GM12878 (cell line): ENCODE measurements around the gene CIB4. TPM values are rescaled to one million over a fixed set of nuclear protein-coding genes. Genes with fewer than 3 reads are reported as not detected.

ENCODE experiments used
- ATAC-seq: fragments of 200-7000 bp; cut with Tn5 transposase; 3 replicates; pipeline ENCODE4 v1.9.1; 2020; ENCODE audit warnings: mild to moderate bottlenecking, moderate library complexity
- BruUV-seq: library from RNA; stranded (reverse); fragments of 400-500 nt; replicated peaks from 2 replicates; lab custom pipeline; 2021; lab: Mats Ljungman, UMichigan
- CTCF ChIA-PET: fragments of 300-600 bp; sonication (Branson Sonifier 250); formaldehyde crosslinking; extraction: SDS; loops from one replicate; lab custom pipeline; 2021; ENCODE audit warnings: inconsistent platforms; lab: Yijun Ruan, JAX
- POLR2A ChIA-PET: fragments of 350-600 bp; formaldehyde crosslinking; extraction: SDS; loops from one replicate; lab custom pipeline; 2021; ENCODE audit warnings: inconsistent platforms; lab: Charles Lee
- RAD21 ChIA-PET: fragments of 300-600 bp; sonication (Branson Sonifier 250); formaldehyde crosslinking; loops from one replicate; lab custom pipeline; 2023; ENCODE audit warnings: antibody characterized with exemption; ENCODE audit not compliant: unreplicated experiment; lab: Charles Lee
- SMC1A ChIA-PET: fragments of 300-600 bp; sonication (Branson Sonifier 250); formaldehyde crosslinking; loops from one replicate; lab custom pipeline; 2023; ENCODE audit not compliant: unreplicated experiment, uncharacterized antibody; lab: Charles Lee
- DNase-seq: peaks from one replicate; pipeline ENCODE4 v3.0.0-alpha.2; 2011; ENCODE audit warnings: low read depth, low spot score
- FAIRE-seq: peaks from 3 replicates; lab custom pipeline; 2011; peaks lifted over from hg19 to GRCh38; lab: Jason Lieb, UNC
- H2AFZ ChIP-seq: 2 replicates; pipeline ENCODE4 v1.6.0; 2011; ENCODE audit warnings: low read depth, low read length, control low read depth; ENCODE audit not compliant: control insufficient read depth
- H3K27ac ChIP-seq: 2 replicates; pipeline ENCODE4 v1.5.1; 2011; ENCODE audit warnings: control low read depth; ENCODE audit not compliant: control insufficient read depth, insufficient read depth
- H3K27me3 ChIP-seq, 2 experiments: replicated peaks in 1 of 2; 2 replicates each; pipeline versions ENCODE4 v1.6.0 to v1.6.1; 2011; ENCODE audit warnings: low read length in 1 of 2; ENCODE audit not compliant: control insufficient read depth in 2 of 2, insufficient read depth in 2 of 2
- H3K36me3 ChIP-seq, 2 experiments: 2 replicates each; pipeline ENCODE4 v1.5.1; 2011; ENCODE audit warnings: low read length in 1 of 2; ENCODE audit not compliant: control insufficient read depth in 2 of 2, insufficient read depth in 2 of 2
- H3K4me1 ChIP-seq: 2 replicates; pipeline ENCODE4 v1.6.1; 2011; ENCODE audit warnings: mild to moderate bottlenecking, low read length, moderate library complexity, mixed read lengths; ENCODE audit not compliant: control insufficient read depth, insufficient read depth
- H3K4me2 ChIP-seq: 2 replicates; pipeline ENCODE4 v1.6.0; 2011; ENCODE audit warnings: control low read depth; ENCODE audit not compliant: control insufficient read depth, insufficient read depth
- H3K4me3 ChIP-seq: fragments of 200-600 bp; sonication (generic); 2 replicates; pipeline ENCODE4 v1.5.1; 2016
- H3K79me2 ChIP-seq: 2 replicates; pipeline ENCODE4 v1.6.0; 2011; ENCODE audit warnings: low read length; ENCODE audit not compliant: control insufficient read depth, insufficient read depth
- H3K9ac ChIP-seq: 2 replicates; pipeline ENCODE4 v1.8.0; 2011; ENCODE audit warnings: low read length, control low read depth, mixed read lengths; ENCODE audit not compliant: control insufficient read depth, insufficient read depth
- H3K9me3 ChIP-seq: replicated peaks from 3 replicates; pipeline ENCODE4 v1.5.1; 2011; ENCODE audit warnings: mild to moderate bottlenecking, low read length; ENCODE audit not compliant: control insufficient read depth, insufficient read depth
- H4K20me1 ChIP-seq: 2 replicates; pipeline ENCODE4 v1.6.0; 2011; ENCODE audit not compliant: control insufficient read depth, insufficient read depth
- CEBPZ ChIP-seq: fragments of 150-350 bp; IDR thresholded peaks from 2 replicates; pipeline ENCODE4 v1.6.1; 2016; ENCODE audit warnings: low read depth, low read length
- CHD1 ChIP-seq: IDR thresholded peaks from 2 replicates; pipeline ENCODE4 v1.6.1; 2012; ENCODE audit warnings: low read depth, low read length, improper control_type of control experiment
- ETV6 ChIP-seq, 2 experiments: fragments of 450-650 bp in 1 of 2; IDR thresholded peaks in 1 of 2; conservative IDR thresholded peaks in 1 of 2; 2 replicates each; pipeline ENCODE4 v1.6.1; 2014; ENCODE audit warnings: antibody characterized with exemption in 1 of 2, borderline replicate concordance in 1 of 2, low read depth in 1 of 2, mild to moderate bottlenecking in 1 of 2, moderate library complexity in 1 of 2
- NRF1 ChIP-seq: conservative IDR thresholded peaks from 2 replicates; pipeline ENCODE4 v1.6.1; 2011; ENCODE audit warnings: mild to moderate bottlenecking, low read depth, low read length, improper control_type of control experiment
- TARDBP ChIP-seq: IDR thresholded peaks from 2 replicates; pipeline ENCODE4 v1.6.1; 2016; ENCODE audit warnings: borderline replicate concordance
- ZBTB4 ChIP-seq: fragments of 450-650 bp; formaldehyde crosslinking; IDR thresholded peaks from 2 replicates; pipeline ENCODE4 v1.4.0; 2022; ENCODE audit warnings: mild to moderate bottlenecking, moderate library complexity
- WGBS: methylation state at CpG from one replicate; pipeline ENCODE4 v1.1.6; 2016; ENCODE audit warnings: low lambda C conversion rate; ENCODE audit not compliant: insufficient replicate concordance, insufficient coverage; ENCODE audit errors: missing lambda C conversion rate; 5-methylcytosine and 5-hydroxymethylcytosine counted together
- in situ Hi-C: fragments of 300-500 bp; cut with MboI; formaldehyde crosslinking; loops from 9 replicates; pipeline ENCODE4 v1.14.3; 2018; ENCODE audit warnings: mixed read lengths
- intact Hi-C: fragments of 100-400 bp; cut with micrococcal nuclease; formaldehyde crosslinking; loops from one replicate; pipeline ENCODE4 v1.14.2; 2022; ENCODE audit not compliant: unreplicated experiment
- polyA plus RNA-seq, 11 experiments: library from polyadenylated mRNA; depleted of rRNA in 4 of 11; unstranded in 6 of 11; stranded (reverse) in 5 of 11; fragments of >200 nt; fragmentation: Nextera tagmentation in 4 of 11; fragmentation: Illumina TruSeq in 1 of 11; extraction: Ambion mirVana in 4 of 11; extraction: Trizol in 1 of 11; gene quantifications; 1 replicate in 1 of 11; 2 replicates in 10 of 11; pipeline versions ENCODE4 v1.2.1 to v1.2.3, GENCODE V29; 2011 to 2016; ENCODE audit warnings: inconsistent platforms in 2 of 11, missing spikeins in 2 of 11, low read depth in 1 of 11
- total RNA-seq, 4 experiments: library from RNA; depleted of rRNA in 3 of 4; stranded (reverse); fragments of >200 nt in 3 of 4; fragmentation: Illumina TruSeq in 1 of 4; extraction: Trizol in 1 of 4; gene quantifications; 2 replicates each; pipeline versions ENCODE4 v1.2.1 to v1.2.3, GENCODE V29; 2013 to 2021

The CIB4 gene
- total and polyA plus RNA-seq, 10 of the 15 experiments (the other 5 are each of a cell fraction or from before 2014, with no cell fraction given): not detected

GRCh38 chr2:26542194-26542455 is 99.0 kb downstream of the CIB4 start:
- no peaks in the 10 kb centered on the region for H3K79me2 ChIP-seq
- SMC1A ChIA-PET: interaction anchor here (0.6 to 1.0 kb wide), 2 partner anchors 10 to 62 kb away, joined by 3 read pairs; no protein-coding TSS in a partner anchor
- POLR2A ChIA-PET: no interaction called here
- intact Hi-C loops (no loop called here), in situ Hi-C loops (no loop called here)
- no peaks in the 10 kb centered on the region for H3K36me3 ChIP-seq
- CTCF ChIA-PET: no interaction called here
- no peaks in the 10 kb centered on the region for H4K20me1 ChIP-seq
- peaks cover 0 to 5% of the 10 kb centered on the region in 2 experiments; a peak in 3 of 4 replicates for H3K27me3 ChIP-seq
- BruUV-seq: no TSS peak
- no peak for FAIRE-seq
- no peak overlapping the region for H3K4me3 ChIP-seq
- no peak overlapping the region for H2AFZ ChIP-seq
- 46% methylated on average over 5 of the region's 5 CpGs for WGBS
- no peak for ATAC-seq
- no peaks in the 10 kb centered on the region for H3K9me3 ChIP-seq
- TF ChIP-seq NRF1 (no peak), ETV6 (conservative IDR thresholded peaks at IDR 0.05 in 1 of 2, IDR thresholded peaks at IDR 0.05 in 1 of 2; ENCODE audit: borderline replicate concordance in 1 of 2, low read depth in 1 of 2) (no peak), TARDBP (no peak), ZBTB4 (CRISPR knock-in tag) (no peak), CEBPZ (no peak), CHD1 (no peak)
- TF ChIP-seq, all 136 proteins: peak for 0
- Histone ChIP-seq H3K9ac (no peak overlapping the region), H3K4me1 (no peaks in the 10 kb centered on the region), H3K4me2 (no peak overlapping the region), H3K27ac (no peak overlapping the region)
- RAD21 ChIA-PET: no interaction called here
- DNase-seq: no peak
